HG03378 (cell line): ENCODE measurements around the gene UCN.
"Not testable (repeated sequence)": the region's sequence is repeated elsewhere in the genome, so short reads cannot be mapped to it uniquely, and the experiment has no call there.

Experiments used
- ATAC-seq: cut with Tn5 transposase; IDR thresholded peaks from one replicate; pipeline ENCODE4 v1.9.1; 2021; ENCODE audit warnings: mild to moderate bottlenecking, moderate library complexity; ENCODE audit not compliant: unreplicated experiment

Gene UCN

GRCh38 chr2:27308359-27308881 lies at the start of gene UCN:
Gene UCN (minus strand): TSS chr2:27308445. CDS start chr2:27307895, 550 bp downstream.
- no peak for ATAC-seq

- ATAC-seq = peak; percentile 76
Observed at GRCh38 chr2:27356382-27357181, 48.3 kb upstream of the UCN start, which contains the start of gene GTF3C2. Gene GTF3C2 (minus strand): TSS chr2:27356764. CDS start chr2:27343554, 13,210 bp downstream.

- ATAC-seq = peak; percentile 29
Observed at GRCh38 chr2:27356056-27356381, 47.8 kb upstream of the UCN start.

GRCh38 chr2:27354597-27354927 lies 46.3 kb upstream of the UCN start:
- ATAC-seq = no peak

- no peak for ATAC-seq
Observed at GRCh38 chr2:27353762-27354596, 45.7 kb upstream of the UCN start.

- not testable (repeated sequence) for ATAC-seq
Observed at GRCh38 chr2:27353386-27353761, 45.1 kb upstream of the UCN start.

- ATAC-seq = no peak
Observed at GRCh38 chr2:27351802-27352598, 43.8 kb upstream of the UCN start.

- no peak for ATAC-seq
Observed at GRCh38 chr2:27350106-27350693, 42.0 kb upstream of the UCN start.

- no peak for ATAC-seq
Observed at GRCh38 chr2:27347641-27348040, 39.4 kb upstream of the UCN start.

GRCh38 chr2:27336173-27336572 lies 27.9 kb upstream of the UCN start:
- ATAC-seq = no peak

GRCh38 chr2:27335311-27335710 lies 27.1 kb upstream of the UCN start:
- no peak for ATAC-seq

GRCh38 chr2:27324720-27325119 lies 16.5 kb upstream of the UCN start:
- no peak for ATAC-seq

GRCh38 chr2:27323596-27324285 lies 15.5 kb upstream of the UCN start:
- ATAC-seq = no peak

GRCh38 chr2:27322766-27323595 lies 14.7 kb upstream of the UCN start, which contains the start of gene MPV17:
Gene MPV17 (minus strand): TSS chr2:27323097. CDS start chr2:27322517, 580 bp downstream.
- ATAC-seq = peak; percentile 79

- no peak for ATAC-seq
Observed at GRCh38 chr2:27322301-27322765, 14.1 kb upstream of the UCN start.

- no peak for ATAC-seq
Observed at GRCh38 chr2:27320958-27321543, 12.8 kb upstream of the UCN start.

GRCh38 chr2:27319839-27320238 lies 11.6 kb upstream of the UCN start:
- not testable (repeated sequence) for ATAC-seq

- ATAC-seq = no peak
Observed at GRCh38 chr2:27316655-27317412, 8.6 kb upstream of the UCN start.
